Gastrocnemius medialis (tissue), 4 donors: ENCODE measurements around the gene CBL. TPM values are rescaled to one million over a fixed set of nuclear protein-coding genes. Genes with fewer than 3 reads are reported as not detected.
A peak's percentile ranks its signal among the peaks of the same experiment; 100 is the strongest.

ENCODE experiments used
- ATAC-seq, 2 donors: fragments of 150-250 bp; one replicate each; pipeline ENCODE4 v1.9.1; 2016
- DNase-seq, 2 donors: peaks; one replicate each; pipeline ENCODE4 v3.0.0-alpha.2; 2019
- H3K27ac ChIP-seq, 4 donors: fragments of 200-600 bp; sonication (generic); 1 replicate in 1 of 4; 2 replicates in 3 of 4; pipeline ENCODE4 v1.5.1; 2016 to 2018; ENCODE audit warnings: mild to moderate bottlenecking in 2 of 4, moderate library complexity in 1 of 4
- H3K27me3 ChIP-seq, 3 donors: fragments of 200-600 bp; sonication (generic) in 2 of 3; 1 replicate in 1 of 3; 2 replicates in 2 of 3; pipeline versions ENCODE4 v1.5.1 to v1.6.0; 2016 to 2019; ENCODE audit warnings: mild to moderate bottlenecking in 1 of 3, moderate library complexity in 1 of 3
- H3K36me3 ChIP-seq, 2 donors: fragments of 200-600 bp; sonication (generic) in 1 of 2; one replicate each; pipeline ENCODE4 v1.5.1; 2017 to 2018
- H3K4me1 ChIP-seq, 2 donors: fragments of 200-600 bp; sonication (generic) in 1 of 2; one replicate each; pipeline ENCODE4 v1.5.1; 2016 to 2017; ENCODE audit warnings: mild to moderate bottlenecking in 2 of 2
- H3K4me3 ChIP-seq, 4 donors: fragments of 200-600 bp; sonication (generic) in 3 of 4; 1 replicate in 1 of 4; 2 replicates in 3 of 4; pipeline ENCODE4 v1.5.1; 2016 to 2019; ENCODE audit warnings: mild to moderate bottlenecking in 2 of 4
- H3K9me3 ChIP-seq, 3 donors: fragments of 200-600 bp; sonication (generic) in 2 of 3; 1 replicate in 1 of 3; 2 replicates in 2 of 3; pipeline ENCODE4 v1.5.1; 2016 to 2019
- CTCF ChIP-seq, 5 experiments: fragments of 450-650 bp in 3 of 5; fragments of 200-600 bp in 2 of 5; sonication (generic) in 2 of 5; IDR thresholded peaks in 4 of 5; conservative IDR thresholded peaks in 1 of 5; 1 replicate in 4 of 5; 2 replicates in 1 of 5; pipeline ENCODE4 v1.5.1; 2016 to 2019; ENCODE audit warnings: antibody characterized with exemption in 5 of 5, mild to moderate bottlenecking in 3 of 5, moderate library complexity in 3 of 5
- POLR2A ChIP-seq, 2 donors: fragments of 450-650 bp; IDR thresholded peaks; one replicate each; pipeline ENCODE4 v1.6.1; 2017; ENCODE audit warnings: antibody characterized with exemption in 2 of 2, mild to moderate bottlenecking in 2 of 2, moderate library complexity in 2 of 2
- in situ Hi-C, 4 donors: fragments of 200-750 bp; cut with MboI; loops; one replicate each; pipeline versions ENCODE4 v1.15.0 to v1.8.0; 2017; ENCODE audit warnings: low sequenced_read_pairs in 4 of 4
- intact Hi-C: fragments of 100-400 bp; cut with DNase I; formaldehyde crosslinking; loops from one replicate; pipeline ENCODE4 v1.15.1; 2023; ENCODE audit warnings: low total_unique reads
- total RNA-seq, 4 donors: library from RNA; depleted of rRNA; stranded (reverse); fragments of >200 nt; gene quantifications; one replicate each; pipeline versions ENCODE4 v1.1.0 to v1.2.3, GENCODE V29; 2016

Gene CBL
- total RNA-seq, 4 donors from 2014 or later: 3.0 to 6.7 (median 4.5) TPM

DNA sequence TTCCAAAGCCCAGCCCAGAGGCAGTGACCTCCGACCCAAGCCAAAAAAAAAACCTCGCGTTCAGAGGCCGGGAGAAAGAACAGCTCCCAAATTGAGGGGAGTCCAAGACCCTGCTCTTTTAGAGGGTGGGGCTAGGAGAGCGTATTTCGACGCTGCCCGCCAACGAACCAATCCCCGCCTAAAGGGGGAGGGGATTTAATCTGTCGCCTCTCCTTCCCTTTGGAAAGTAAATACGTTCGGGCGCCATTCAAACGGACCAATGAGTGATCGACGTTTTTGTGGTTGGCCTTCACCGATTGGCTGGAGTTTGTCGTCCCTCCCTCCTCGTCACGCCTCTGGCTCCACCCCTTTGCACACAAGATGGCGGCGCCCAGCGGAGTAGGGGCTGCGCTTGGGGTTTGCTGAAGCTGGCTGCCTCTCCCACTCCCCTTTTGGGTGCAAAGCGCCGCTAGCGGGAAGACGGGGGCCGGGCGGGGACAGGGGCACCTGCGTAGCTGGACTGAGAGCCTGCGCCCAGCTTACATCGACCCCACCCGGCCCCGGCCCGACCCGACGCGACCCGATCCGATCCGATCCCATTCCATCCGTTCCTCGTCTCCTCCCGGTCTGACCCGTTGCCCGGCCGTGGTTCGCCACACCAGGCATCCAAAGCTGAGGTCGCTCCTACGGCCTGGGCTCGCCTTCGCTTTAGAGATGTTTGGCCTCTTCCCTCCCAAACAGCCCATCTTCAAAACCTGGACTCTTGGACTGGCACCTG lies 128.2 kb downstream of the CBL start, which contains the start of gene RNF26:
RNF26 (plus strand) TSS at position 354 of the 757 bp plus-strand sequence. CDS start 596 bp downstream, outside the sequence.
- in situ Hi-C loops: loop anchor here in 2 of 4 donors (5.0 to 10.0 kb wide), 3 partner anchors 132 to 140 kb away; no protein-coding TSS in a partner anchor
- peaks cover 32 to 38% of the 10 kb centered on the region in 2 donors for H3K4me1 ChIP-seq
- DNase-seq (peak; percentile 98), ATAC-seq (peak; percentile 97 to 98)
- H3K36me3 ChIP-seq: no peaks in the 10 kb centered on the region
- H3K27ac ChIP-seq: peak within 1 kb of the TSS; percentile 91 to 98 (median 96)
- no peaks in the 10 kb centered on the region for H3K9me3 ChIP-seq
- peak within 1 kb of the TSS; percentile 80 to 99 (median 93) for H3K4me3 ChIP-seq
- intact Hi-C loops: loop anchor here (2.0 kb wide), 1 partner anchor 46 kb away; the partner anchor contains the start of gene USP2
- TF ChIP-seq CTCF (IDR thresholded peaks at IDR 0.05 in 4 of 5, conservative IDR thresholded peaks at IDR 0.05 in 1 of 5) (no peak), POLR2A (IDR thresholded peaks at IDR 0.05) (peak; percentile 85 to 86)
- H3K27me3 ChIP-seq: no peaks in the 10 kb centered on the region

- intact Hi-C loops (loop anchor here (2.0 to 5.0 kb wide), 3 partner anchors 46 to 233 kb away; partner anchors contain the start of genes CBL, DPAGT1 and USP2), in situ Hi-C loops (loop anchor here in 2 of 4 donors (10.0 kb wide), 2 partner anchors 140 kb away; no protein-coding TSS in a partner anchor)
- no peak for TF ChIP-seq POLR2A (IDR thresholded peaks at IDR 0.05)
- no peak for TF ChIP-seq CTCF (IDR thresholded peaks at IDR 0.05 in 4 of 5, conservative IDR thresholded peaks at IDR 0.05 in 1 of 5)
Measured at GRCh38 chr11:119335091-119335654, 129.0 kb downstream of the CBL start.

DNA sequence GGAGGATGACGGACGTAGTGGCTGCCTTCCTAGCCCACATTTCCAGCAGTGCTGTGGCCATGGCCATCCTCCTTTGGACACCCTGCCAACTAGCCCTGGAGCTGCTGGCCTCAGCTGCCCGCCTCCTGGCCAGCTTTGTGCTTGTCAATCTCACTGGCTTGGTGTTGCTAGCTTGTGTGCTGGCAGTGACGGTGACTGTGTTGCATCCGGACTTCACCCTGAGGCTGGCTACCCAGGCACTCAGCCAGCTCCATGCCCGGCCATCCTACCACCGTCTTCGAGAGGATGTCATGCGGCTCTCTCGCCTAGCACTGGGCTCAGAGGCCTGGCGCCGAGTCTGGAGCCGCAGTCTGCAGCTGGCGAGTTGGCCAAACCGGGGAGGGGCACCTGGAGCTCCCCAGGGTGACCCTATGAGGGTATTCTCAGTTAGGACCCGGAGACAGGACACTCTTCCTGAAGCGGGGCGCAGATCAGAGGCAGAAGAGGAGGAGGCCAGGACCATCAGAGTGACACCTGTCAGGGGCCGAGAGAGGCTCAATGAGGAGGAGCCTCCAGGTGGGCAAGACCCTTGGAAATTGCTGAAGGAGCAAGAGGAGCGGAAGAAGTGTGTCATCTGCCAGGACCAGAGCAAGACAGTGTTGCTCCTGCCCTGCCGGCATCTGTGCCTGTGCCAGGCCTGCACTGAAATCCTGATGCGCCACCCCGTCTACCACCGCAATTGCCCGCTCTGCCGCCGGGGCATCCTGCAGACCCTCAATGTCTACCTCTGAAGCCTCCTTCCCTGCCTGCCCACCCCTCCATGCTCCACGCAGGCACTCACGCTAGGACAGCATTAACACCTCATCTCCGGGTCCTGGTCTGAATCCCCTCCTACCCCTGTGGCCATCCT lies 129.8 kb downstream of the CBL start:
- Histone ChIP-seq H3K4me1 (peaks cover 39 to 50% of the 10 kb centered on the region in 2 donors), H3K36me3 (no peaks in the 10 kb centered on the region), H3K4me3 (peak overlapping the region; percentile 80 to 99 (median 93)), H3K27ac (peak overlapping the region; percentile 91 to 98 (median 96)), H3K9me3 (no peaks in the 10 kb centered on the region), H3K27me3 (peaks cover 4 to 7% (median 7%) of the 10 kb centered on the region in 3 donors)
- TF ChIP-seq POLR2A (IDR thresholded peaks at IDR 0.05) (peak in 1 of 2 donors; percentile 25), CTCF (IDR thresholded peaks at IDR 0.05 in 4 of 5, conservative IDR thresholded peaks at IDR 0.05 in 1 of 5) (no peak)
- DNase-seq (peak; percentile 68 to 86), ATAC-seq (peak; percentile 12 to 26)
- in situ Hi-C loops (loop anchor here in 2 of 4 donors (10.0 kb wide), 2 partner anchors 139 to 141 kb away; no protein-coding TSS in a partner anchor), intact Hi-C loops (loop anchor here (2.0 to 5.0 kb wide), 3 partner anchors 45 to 234 kb away; partner anchors contain the start of genes CBL, DPAGT1 and USP2)

More at GRCh38 chr11:119335091-119335654, 129.0 kb downstream of the CBL start:
- DNase-seq (peak in 1 of 2 donors; percentile 14), ATAC-seq (no peak)
- H3K36me3 ChIP-seq: no peaks in the 10 kb centered on the region
- peaks cover 35 to 42% of the 10 kb centered on the region in 2 donors for H3K4me1 ChIP-seq
- no peaks in the 10 kb centered on the region for H3K27me3 ChIP-seq
- H3K9me3 ChIP-seq: no peaks in the 10 kb centered on the region
- peak overlapping the region; percentile 91 to 98 (median 96) for H3K27ac ChIP-seq
- peak overlapping the region; percentile 80 to 99 (median 93) for H3K4me3 ChIP-seq
